Measurements from ENCODE around the gene KMT2D. TPM values are rescaled to one million over a fixed set of nuclear protein-coding genes. Genes with fewer than 3 reads are reported as not detected.

Gene KMT2D
- total and polyA plus RNA-seq, 2 of the 8 experiments (the other 6 are each of a cell fraction or from before 2014, with no cell fraction given) = 9.1 to 86.3 TPM

DNA sequence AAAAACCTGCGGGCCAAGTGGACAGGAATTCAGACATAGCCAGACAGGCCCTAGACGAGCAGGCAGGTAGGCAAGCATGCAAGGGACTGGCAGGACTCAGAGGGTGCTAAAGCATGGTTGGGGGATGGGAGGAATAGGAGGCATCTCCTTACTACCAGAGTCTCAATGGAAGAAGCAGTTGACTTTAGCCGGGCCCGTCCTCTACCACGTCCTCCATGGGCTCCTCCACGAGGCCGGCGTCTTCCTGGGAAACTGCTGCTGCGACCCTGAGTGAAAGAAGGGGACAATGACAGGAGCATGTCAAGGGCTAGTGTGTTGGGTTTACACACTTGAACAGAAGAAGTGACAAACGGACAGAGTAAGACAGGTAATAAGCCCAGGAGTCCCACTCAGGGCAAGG lies 11.6 kb downstream of the KMT2D start (continued):
- TF ChIP-seq RNF2 (IDR thresholded peaks at IDR 0.05; ENCODE audit: borderline replicate concordance, low read depth, low read length, missing control alignments, poor library complexity, severe bottlenecking) = no peak
- TF ChIP-seq, protein P1, sequence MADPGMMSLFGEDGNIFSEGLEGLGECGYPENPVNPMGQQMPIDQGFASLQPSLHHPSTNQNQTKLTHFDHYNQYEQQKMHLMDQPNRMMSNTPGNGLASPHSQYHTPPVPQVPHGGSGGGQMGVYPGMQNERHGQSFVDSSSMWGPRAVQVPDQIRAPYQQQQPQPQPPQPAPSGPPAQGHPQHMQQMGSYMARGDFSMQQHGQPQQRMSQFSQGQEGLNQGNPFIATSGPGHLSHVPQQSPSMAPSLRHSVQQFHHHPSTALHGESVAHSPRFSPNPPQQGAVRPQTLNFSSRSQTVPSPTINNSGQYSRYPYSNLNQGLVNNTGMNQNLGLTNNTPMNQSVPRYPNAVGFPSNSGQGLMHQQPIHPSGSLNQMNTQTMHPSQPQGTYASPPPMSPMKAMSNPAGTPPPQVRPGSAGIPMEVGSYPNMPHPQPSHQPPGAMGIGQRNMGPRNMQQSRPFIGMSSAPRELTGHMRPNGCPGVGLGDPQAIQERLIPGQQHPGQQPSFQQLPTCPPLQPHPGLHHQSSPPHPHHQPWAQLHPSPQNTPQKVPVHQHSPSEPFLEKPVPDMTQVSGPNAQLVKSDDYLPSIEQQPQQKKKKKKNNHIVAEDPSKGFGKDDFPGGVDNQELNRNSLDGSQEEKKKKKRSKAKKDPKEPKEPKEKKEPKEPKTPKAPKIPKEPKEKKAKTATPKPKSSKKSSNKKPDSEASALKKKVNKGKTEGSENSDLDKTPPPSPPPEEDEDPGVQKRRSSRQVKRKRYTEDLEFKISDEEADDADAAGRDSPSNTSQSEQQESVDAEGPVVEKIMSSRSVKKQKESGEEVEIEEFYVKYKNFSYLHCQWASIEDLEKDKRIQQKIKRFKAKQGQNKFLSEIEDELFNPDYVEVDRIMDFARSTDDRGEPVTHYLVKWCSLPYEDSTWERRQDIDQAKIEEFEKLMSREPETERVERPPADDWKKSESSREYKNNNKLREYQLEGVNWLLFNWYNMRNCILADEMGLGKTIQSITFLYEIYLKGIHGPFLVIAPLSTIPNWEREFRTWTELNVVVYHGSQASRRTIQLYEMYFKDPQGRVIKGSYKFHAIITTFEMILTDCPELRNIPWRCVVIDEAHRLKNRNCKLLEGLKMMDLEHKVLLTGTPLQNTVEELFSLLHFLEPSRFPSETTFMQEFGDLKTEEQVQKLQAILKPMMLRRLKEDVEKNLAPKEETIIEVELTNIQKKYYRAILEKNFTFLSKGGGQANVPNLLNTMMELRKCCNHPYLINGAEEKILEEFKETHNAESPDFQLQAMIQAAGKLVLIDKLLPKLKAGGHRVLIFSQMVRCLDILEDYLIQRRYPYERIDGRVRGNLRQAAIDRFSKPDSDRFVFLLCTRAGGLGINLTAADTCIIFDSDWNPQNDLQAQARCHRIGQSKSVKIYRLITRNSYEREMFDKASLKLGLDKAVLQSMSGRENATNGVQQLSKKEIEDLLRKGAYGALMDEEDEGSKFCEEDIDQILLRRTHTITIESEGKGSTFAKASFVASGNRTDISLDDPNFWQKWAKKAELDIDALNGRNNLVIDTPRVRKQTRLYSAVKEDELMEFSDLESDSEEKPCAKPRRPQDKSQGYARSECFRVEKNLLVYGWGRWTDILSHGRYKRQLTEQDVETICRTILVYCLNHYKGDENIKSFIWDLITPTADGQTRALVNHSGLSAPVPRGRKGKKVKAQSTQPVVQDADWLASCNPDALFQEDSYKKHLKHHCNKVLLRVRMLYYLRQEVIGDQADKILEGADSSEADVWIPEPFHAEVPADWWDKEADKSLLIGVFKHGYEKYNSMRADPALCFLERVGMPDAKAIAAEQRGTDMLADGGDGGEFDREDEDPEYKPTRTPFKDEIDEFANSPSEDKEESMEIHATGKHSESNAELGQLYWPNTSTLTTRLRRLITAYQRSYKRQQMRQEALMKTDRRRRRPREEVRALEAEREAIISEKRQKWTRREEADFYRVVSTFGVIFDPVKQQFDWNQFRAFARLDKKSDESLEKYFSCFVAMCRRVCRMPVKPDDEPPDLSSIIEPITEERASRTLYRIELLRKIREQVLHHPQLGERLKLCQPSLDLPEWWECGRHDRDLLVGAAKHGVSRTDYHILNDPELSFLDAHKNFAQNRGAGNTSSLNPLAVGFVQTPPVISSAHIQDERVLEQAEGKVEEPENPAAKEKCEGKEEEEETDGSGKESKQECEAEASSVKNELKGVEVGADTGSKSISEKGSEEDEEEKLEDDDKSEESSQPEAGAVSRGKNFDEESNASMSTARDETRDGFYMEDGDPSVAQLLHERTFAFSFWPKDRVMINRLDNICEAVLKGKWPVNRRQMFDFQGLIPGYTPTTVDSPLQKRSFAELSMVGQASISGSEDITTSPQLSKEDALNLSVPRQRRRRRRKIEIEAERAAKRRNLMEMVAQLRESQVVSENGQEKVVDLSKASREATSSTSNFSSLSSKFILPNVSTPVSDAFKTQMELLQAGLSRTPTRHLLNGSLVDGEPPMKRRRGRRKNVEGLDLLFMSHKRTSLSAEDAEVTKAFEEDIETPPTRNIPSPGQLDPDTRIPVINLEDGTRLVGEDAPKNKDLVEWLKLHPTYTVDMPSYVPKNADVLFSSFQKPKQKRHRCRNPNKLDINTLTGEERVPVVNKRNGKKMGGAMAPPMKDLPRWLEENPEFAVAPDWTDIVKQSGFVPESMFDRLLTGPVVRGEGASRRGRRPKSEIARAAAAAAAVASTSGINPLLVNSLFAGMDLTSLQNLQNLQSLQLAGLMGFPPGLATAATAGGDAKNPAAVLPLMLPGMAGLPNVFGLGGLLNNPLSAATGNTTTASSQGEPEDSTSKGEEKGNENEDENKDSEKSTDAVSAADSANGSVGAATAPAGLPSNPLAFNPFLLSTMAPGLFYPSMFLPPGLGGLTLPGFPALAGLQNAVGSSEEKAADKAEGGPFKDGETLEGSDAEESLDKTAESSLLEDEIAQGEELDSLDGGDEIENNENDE (IDR thresholded peaks at IDR 0.05; ENCODE audit: insufficient replicate concordance, low read length) = no peak
- TF ChIP-seq EP300 (IDR thresholded peaks at IDR 0.05; ENCODE audit: borderline replicate concordance in 1 of 2, low read depth in 2 of 2, low read length in 2 of 2) = no peak
- no peak for TF ChIP-seq SRF (IDR thresholded peaks at IDR 0.05; ENCODE audit: low read depth, low read length)
- no peak for TF ChIP-seq MAFK (IDR thresholded peaks at IDR 0.05; ENCODE audit: low read depth, low read length)
- no peak for TF ChIP-seq PHF8 (conservative IDR thresholded peaks at IDR 0.05; ENCODE audit: low read depth, low read length)
- no peak for TF ChIP-seq EZH2 (IDR thresholded peaks at IDR 0.05; ENCODE audit: low read depth, low read length, severe bottlenecking)

Data from H1 (cell line).